ENCODE measurements around the gene KDM4C. TPM values are rescaled to one million over a fixed set of nuclear protein-coding genes. Genes with fewer than 3 reads are reported as not detected.

The KDM4C gene
- total RNA-seq, 2 experiments from 2014 or later = 60.1 to 61.3 TPM

DNA sequence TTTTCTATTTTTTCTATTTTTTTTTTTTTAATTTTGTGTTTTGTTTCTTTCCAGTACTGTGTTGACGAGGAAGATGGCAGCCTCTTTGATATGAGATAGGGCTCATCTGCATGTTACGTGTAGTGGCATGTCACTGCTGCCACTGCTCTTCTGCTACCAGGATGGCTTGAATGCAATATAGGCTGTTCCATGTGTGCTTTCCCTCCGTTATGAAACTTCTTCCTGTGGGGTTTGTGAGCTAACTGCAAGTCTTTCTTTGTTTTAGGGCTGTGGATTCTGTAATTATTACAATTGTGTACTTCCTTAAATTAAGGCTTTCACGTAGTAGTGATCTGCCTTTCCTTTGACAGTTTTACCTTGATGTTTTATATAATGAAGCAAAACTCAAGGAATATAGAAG lies 184.6 kb downstream of the KDM4C start:
- H3K9me3 Mint-ChIP-seq = no peaks in the 10 kb centered on the region
- no peak overlapping the region for H3K27ac Mint-ChIP-seq
- no peaks in the 10 kb centered on the region for H3K27me3 Mint-ChIP-seq
- peaks cover 49% of the 10 kb centered on the region for H3K36me3 Mint-ChIP-seq (ENCODE audit: low read depth)
- H3K4me3 ChIP-seq (ENCODE audit: low read length) = no peak overlapping the region
- H3K4me1 ChIP-seq (ENCODE audit: insufficient read depth, low read length) = no peaks in the 10 kb centered on the region
- CTCF ChIA-PET = interaction anchor here (0.5 kb wide), 1 partner anchor 103 kb away, joined by 3 read pairs; no protein-coding TSS in a partner anchor
- ATAC-seq (ENCODE audit: poor library complexity) = no peak
- POLR2A ChIA-PET = no interaction called here
- H3K4me3 Mint-ChIP-seq = no peak overlapping the region
- TF ChIP-seq, protein P1, sequence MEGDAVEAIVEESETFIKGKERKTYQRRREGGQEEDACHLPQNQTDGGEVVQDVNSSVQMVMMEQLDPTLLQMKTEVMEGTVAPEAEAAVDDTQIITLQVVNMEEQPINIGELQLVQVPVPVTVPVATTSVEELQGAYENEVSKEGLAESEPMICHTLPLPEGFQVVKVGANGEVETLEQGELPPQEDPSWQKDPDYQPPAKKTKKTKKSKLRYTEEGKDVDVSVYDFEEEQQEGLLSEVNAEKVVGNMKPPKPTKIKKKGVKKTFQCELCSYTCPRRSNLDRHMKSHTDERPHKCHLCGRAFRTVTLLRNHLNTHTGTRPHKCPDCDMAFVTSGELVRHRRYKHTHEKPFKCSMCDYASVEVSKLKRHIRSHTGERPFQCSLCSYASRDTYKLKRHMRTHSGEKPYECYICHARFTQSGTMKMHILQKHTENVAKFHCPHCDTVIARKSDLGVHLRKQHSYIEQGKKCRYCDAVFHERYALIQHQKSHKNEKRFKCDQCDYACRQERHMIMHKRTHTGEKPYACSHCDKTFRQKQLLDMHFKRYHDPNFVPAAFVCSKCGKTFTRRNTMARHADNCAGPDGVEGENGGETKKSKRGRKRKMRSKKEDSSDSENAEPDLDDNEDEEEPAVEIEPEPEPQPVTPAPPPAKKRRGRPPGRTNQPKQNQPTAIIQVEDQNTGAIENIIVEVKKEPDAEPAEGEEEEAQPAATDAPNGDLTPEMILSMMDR (IDR thresholded peaks at IDR 0.05) = no peak
- no peak for DNase-seq
- H3K36me3 ChIP-seq (ENCODE audit: insufficient read depth, low read length) = peaks cover 8% of the 10 kb centered on the region
- H3K27me3 ChIP-seq (ENCODE audit: control insufficient read depth in 1 of 2, insufficient read depth in 2 of 2, low read length in 2 of 2) = no peaks in the 10 kb centered on the region
- H3K27ac ChIP-seq (ENCODE audit: low read depth in 1 of 2, low read length in 2 of 2) = no peak overlapping the region
- no peaks in the 10 kb centered on the region for H3K9me3 ChIP-seq (ENCODE audit: control insufficient read depth in 1 of 2, insufficient read depth in 1 of 2, low read length in 2 of 2)
- H3K4me1 Mint-ChIP-seq (ENCODE audit: low read depth) = peaks cover 53% of the 10 kb centered on the region
- intact Hi-C loops (cut with DNase I, micrococcal nuclease) = no loop called here

GRCh38 chr9:6943293-6943692 lies 185.5 kb downstream of the KDM4C start:
- no peaks in the 10 kb centered on the region for H3K9me3 ChIP-seq (ENCODE audit: control insufficient read depth in 1 of 2, insufficient read depth in 1 of 2, low read length in 2 of 2)
- H3K27me3 ChIP-seq (ENCODE audit: control insufficient read depth in 1 of 2, insufficient read depth in 2 of 2, low read length in 2 of 2) = no peaks in the 10 kb centered on the region
- Mint-ChIP-seq H3K4me3 (no peak overlapping the region), H3K27me3 (no peaks in the 10 kb centered on the region), H3K9me3 (no peaks in the 10 kb centered on the region), H3K27ac (no peak overlapping the region), H3K36me3 (ENCODE audit: low read depth) (peaks cover 57% of the 10 kb centered on the region), H3K4me1 (ENCODE audit: low read depth) (peaks cover 58% of the 10 kb centered on the region)
- ChIA-PET POLR2A (no interaction called here), CTCF (no interaction called here)
- no peak for ATAC-seq (ENCODE audit: poor library complexity)
- H3K4me1 ChIP-seq (ENCODE audit: insufficient read depth, low read length) = no peaks in the 10 kb centered on the region
- no peak overlapping the region for H3K4me3 ChIP-seq (ENCODE audit: low read length)
- no peak for DNase-seq
- intact Hi-C loops (cut with DNase I, micrococcal nuclease) = no loop called here
- H3K27ac ChIP-seq (ENCODE audit: low read depth in 1 of 2, low read length in 2 of 2) = no peak overlapping the region
- TF ChIP-seq, protein P1 (IDR thresholded peaks at IDR 0.05) = no peak
- H3K36me3 ChIP-seq (ENCODE audit: insufficient read depth, low read length) = peaks cover 8% of the 10 kb centered on the region

DNA sequence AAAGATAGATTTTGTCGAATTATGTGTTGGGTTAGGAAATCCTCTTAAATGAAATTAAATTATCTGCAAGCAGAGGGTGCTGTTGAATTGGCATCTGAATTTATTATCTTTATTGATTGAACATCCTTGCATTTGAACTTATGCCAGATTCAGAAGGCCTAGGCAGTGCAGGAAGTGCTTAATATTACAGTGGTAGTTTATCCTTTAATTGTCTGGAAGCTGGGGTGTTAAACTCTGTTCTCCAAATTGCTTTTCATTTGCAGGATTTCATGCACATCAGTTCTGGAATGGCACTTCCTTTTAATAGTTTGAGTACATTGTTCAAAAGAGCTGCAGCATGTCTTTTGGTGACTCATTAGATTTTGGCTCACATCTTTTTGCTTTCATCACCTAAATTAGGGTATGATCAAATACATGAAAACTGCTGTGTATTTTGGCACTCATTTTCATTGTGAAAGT lies 186.3 kb downstream of the KDM4C start:
- H3K27me3 ChIP-seq (ENCODE audit: control insufficient read depth in 1 of 2, insufficient read depth in 2 of 2, low read length in 2 of 2) = no peaks in the 10 kb centered on the region
- ATAC-seq (ENCODE audit: poor library complexity) (no peak), DNase-seq (no peak)
- TF ChIP-seq, protein P1 (IDR thresholded peaks at IDR 0.05) = no peak
- intact Hi-C loops (cut with DNase I, micrococcal nuclease) = no loop called here
- peaks cover 54% of the 10 kb centered on the region for H3K4me1 Mint-ChIP-seq (ENCODE audit: low read depth)
- H3K27ac ChIP-seq (ENCODE audit: low read depth in 1 of 2, low read length in 2 of 2) = no peak overlapping the region
- no peak overlapping the region for H3K4me3 Mint-ChIP-seq
- no peak overlapping the region for H3K4me3 ChIP-seq (ENCODE audit: low read length)
- no peaks in the 10 kb centered on the region for H3K27me3 Mint-ChIP-seq
- ChIA-PET POLR2A (no interaction called here), CTCF (no interaction called here)
- H3K4me1 ChIP-seq (ENCODE audit: insufficient read depth, low read length) = no peaks in the 10 kb centered on the region
- no peaks in the 10 kb centered on the region for H3K9me3 Mint-ChIP-seq
- peaks cover 0 to 4% of the 10 kb centered on the region in 2 experiments for H3K9me3 ChIP-seq (ENCODE audit: control insufficient read depth in 1 of 2, insufficient read depth in 1 of 2, low read length in 2 of 2)
- peaks cover 55% of the 10 kb centered on the region for H3K36me3 Mint-ChIP-seq (ENCODE audit: low read depth)
- no peak overlapping the region for H3K27ac Mint-ChIP-seq
- H3K36me3 ChIP-seq (ENCODE audit: insufficient read depth, low read length) = peaks cover 8% of the 10 kb centered on the region
